Upper lobe of left lung (tissue), 6 donors: Measurements from ENCODE around the gene SSBP3. TPM values are rescaled to one million over a fixed set of nuclear protein-coding genes. Genes with fewer than 3 reads are reported as not detected.

Experiments used
- ATAC-seq, 2 donors: fragments of 200-7000 bp; cut with Tn5 transposase; one replicate each; pipeline ENCODE4 v1.9.1; 2022; ENCODE audit warnings: mild to moderate bottlenecking in 2 of 2, moderate library complexity in 2 of 2; ENCODE audit not compliant: low FRiP score in 2 of 2
- DNase-seq, 2 donors: peaks; one replicate each; pipeline ENCODE4 v3.0.0-alpha.2; 2019 to 2020
- H3K27ac ChIP-seq, 4 donors: fragments of 200-600 bp; sonication (generic); one replicate each; pipeline ENCODE4 v1.5.1; 2016 to 2019
- H3K27me3 ChIP-seq, 4 donors: fragments of 200-600 bp; sonication (generic); one replicate each; pipeline ENCODE4 v1.5.1; 2017 to 2019
- H3K36me3 ChIP-seq, 4 donors: fragments of 200-600 bp; sonication (generic); one replicate each; pipeline ENCODE4 v1.5.1; 2016 to 2019
- H3K4me1 ChIP-seq, 4 donors: fragments of 200-600 bp; sonication (generic); one replicate each; pipeline ENCODE4 v1.5.1; 2018 to 2019
- H3K4me3 ChIP-seq, 4 donors: fragments of 200-600 bp; sonication (generic); one replicate each; pipeline ENCODE4 v1.5.1; 2017 to 2019; ENCODE audit warnings: mild to moderate bottlenecking in 2 of 4, moderate library complexity in 1 of 4
- H3K9me3 ChIP-seq, 4 donors: fragments of 200-600 bp; sonication (generic); one replicate each; pipeline ENCODE4 v1.5.1; 2018 to 2019
- EP300 ChIP-seq, 4 donors: sonication (generic); formaldehyde crosslinking; IDR thresholded peaks; one replicate each; pipeline ENCODE4 v1.5.1; 2017; ENCODE audit warnings: antibody characterized with exemption in 4 of 4, control low read depth in 2 of 4
- POLR2A ChIP-seq, 4 donors: fragments of 450-650 bp; IDR thresholded peaks; one replicate each; pipeline ENCODE4 v1.5.1; 2016 to 2017; ENCODE audit warnings: antibody characterized with exemption in 4 of 4, mild to moderate bottlenecking in 2 of 4
- POLR2AphosphoS5 ChIP-seq, 2 donors: sonication (generic); formaldehyde crosslinking; IDR thresholded peaks; one replicate each; pipeline ENCODE4 v1.5.1; 2017; ENCODE audit warnings: antibody characterized with exemption in 2 of 2
- WGBS, 2 donors: methylation state at CpG; one replicate each; pipeline ENCODE4 v1.1.5; 2017 to 2018; 5-methylcytosine and 5-hydroxymethylcytosine counted together
- total RNA-seq, 6 donors: library from RNA; depleted of rRNA in 4 of 6; stranded (reverse); fragments of >200 nt in 4 of 6; gene quantifications; one replicate each; pipeline versions ENCODE4 v1.1.0 to v1.2.1, GENCODE V29; 2016 to 2021
- TF ChIP-seq, protein P1 (sequence below), 6 experiments: fragments of 450-650 bp in 4 of 6; fragments of 200-600 bp in 2 of 6; sonication (generic) in 2 of 6; IDR thresholded peaks; one replicate each; pipeline ENCODE4 v1.5.1; 2016 to 2019; ENCODE audit warnings: antibody characterized with exemption in 6 of 6
- donor health status: DM: no; HTN: no; CAD: no; lungs with moderate emphysema.
- donor health status: DM: no; HTN: yes; CAD: no; lungs with severe emphysema.

The SSBP3 gene
- total RNA-seq, 6 donors from 2014 or later, result 17.8 to 35.6 (median 26.4) TPM

DNA sequence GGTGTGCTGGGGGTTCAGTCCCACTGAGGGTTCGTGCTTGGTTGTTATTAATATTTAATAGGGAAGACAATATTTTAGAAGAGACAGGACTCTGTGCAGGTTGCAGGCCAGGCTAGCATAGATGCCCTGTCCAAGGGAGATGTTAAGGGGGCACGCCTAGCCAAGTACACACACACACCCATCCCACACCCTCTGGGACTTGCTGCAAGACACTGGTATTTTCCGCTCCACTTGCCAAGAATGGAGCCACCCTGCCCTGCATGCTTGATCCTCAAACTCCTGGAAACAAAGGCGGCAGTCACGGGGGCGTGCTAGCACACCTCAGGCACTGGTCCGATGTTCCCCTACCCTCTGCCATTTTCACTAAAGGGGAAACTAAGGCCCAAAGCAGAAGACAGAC is 107.2 kb downstream of the SSBP3 start:
- peak in 1 of 2 donors; percentile 71 for DNase-seq

DNA sequence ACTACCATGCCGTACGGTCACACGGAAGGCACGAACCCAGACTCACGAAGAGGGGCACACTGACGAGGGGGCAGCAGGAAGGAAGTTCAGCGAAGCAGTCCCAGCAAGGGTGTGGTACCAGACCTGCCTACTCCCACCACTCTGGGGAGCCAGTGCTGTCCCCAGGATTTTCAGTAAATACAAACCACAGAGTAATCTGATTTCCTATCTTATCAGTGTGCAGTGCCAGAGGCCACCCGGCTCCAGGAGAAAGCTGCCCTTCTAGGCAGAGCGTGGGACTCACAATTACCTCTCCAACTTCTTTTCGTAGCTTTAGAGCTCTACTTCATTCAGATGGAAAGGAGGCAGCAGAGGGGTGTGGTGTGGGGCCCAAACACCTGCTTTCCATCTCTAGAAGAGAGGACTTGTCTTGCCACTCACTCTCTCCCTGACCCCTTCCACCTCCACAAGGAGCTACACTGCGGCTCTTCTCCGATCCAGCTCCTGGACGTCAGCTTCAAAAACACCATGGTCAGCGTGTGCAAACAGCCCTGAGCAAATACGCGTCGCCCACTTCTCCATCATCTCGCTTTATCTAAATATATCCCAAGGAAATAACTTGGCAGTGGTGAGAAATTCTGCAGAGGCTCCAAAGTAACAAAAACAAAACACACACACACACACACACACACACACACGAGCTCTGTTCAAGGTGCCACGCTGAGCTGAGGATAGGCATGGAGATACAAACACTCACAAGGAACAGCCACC is 107.7 kb downstream of the SSBP3 start:
- Histone ChIP-seq H3K27me3 (no peaks in the 10 kb centered on the region), H3K27ac (peak overlapping the region; percentile 47 to 74 (median 60)), H3K36me3 (no peaks in the 10 kb centered on the region), H3K9me3 (no peaks in the 10 kb centered on the region), H3K4me1 (peaks cover 28 to 30% (median 29%) of the 10 kb centered on the region in 4 donors), H3K4me3 (no peak overlapping the region)
- WGBS, 2 donors, result 36 to 40% methylated on average over 20 of the region's 20 CpGs
- ATAC-seq (peak in 1 of 2 donors; percentile 55), DNase-seq (no peak)
- TF ChIP-seq EP300 (IDR thresholded peaks at IDR 0.05), result no peak
- no peak for TF ChIP-seq POLR2AphosphoS5 (IDR thresholded peaks at IDR 0.05)
- TF ChIP-seq, protein P1, sequence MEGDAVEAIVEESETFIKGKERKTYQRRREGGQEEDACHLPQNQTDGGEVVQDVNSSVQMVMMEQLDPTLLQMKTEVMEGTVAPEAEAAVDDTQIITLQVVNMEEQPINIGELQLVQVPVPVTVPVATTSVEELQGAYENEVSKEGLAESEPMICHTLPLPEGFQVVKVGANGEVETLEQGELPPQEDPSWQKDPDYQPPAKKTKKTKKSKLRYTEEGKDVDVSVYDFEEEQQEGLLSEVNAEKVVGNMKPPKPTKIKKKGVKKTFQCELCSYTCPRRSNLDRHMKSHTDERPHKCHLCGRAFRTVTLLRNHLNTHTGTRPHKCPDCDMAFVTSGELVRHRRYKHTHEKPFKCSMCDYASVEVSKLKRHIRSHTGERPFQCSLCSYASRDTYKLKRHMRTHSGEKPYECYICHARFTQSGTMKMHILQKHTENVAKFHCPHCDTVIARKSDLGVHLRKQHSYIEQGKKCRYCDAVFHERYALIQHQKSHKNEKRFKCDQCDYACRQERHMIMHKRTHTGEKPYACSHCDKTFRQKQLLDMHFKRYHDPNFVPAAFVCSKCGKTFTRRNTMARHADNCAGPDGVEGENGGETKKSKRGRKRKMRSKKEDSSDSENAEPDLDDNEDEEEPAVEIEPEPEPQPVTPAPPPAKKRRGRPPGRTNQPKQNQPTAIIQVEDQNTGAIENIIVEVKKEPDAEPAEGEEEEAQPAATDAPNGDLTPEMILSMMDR (IDR thresholded peaks at IDR 0.05), result no peak

More for the DNA sequence above, 107.2 kb downstream of the SSBP3 start:
- H3K4me3 ChIP-seq, result no peak overlapping the region
- no peaks in the 10 kb centered on the region for H3K9me3 ChIP-seq
- peak overlapping the region in 3 of 4 donors; percentile 47 to 74 (median 61) for H3K27ac ChIP-seq
- no peaks in the 10 kb centered on the region for H3K36me3 ChIP-seq
- H3K4me1 ChIP-seq, result peaks cover 28 to 30% (median 29%) of the 10 kb centered on the region in 4 donors
- whole genome bisulfite sequencing, 2 donors, result 40 to 50% methylated on average over 7 of the region's 7 CpGs
- no peaks in the 10 kb centered on the region for H3K27me3 ChIP-seq
- ATAC-seq, result peak; percentile 9 to 18
- TF ChIP-seq POLR2A (IDR thresholded peaks at IDR 0.05), result no peak
- TF ChIP-seq, protein P1 (IDR thresholded peaks at IDR 0.05), result no peak
- no peak for TF ChIP-seq EP300 (IDR thresholded peaks at IDR 0.05)
- TF ChIP-seq POLR2AphosphoS5 (IDR thresholded peaks at IDR 0.05), result peak in 1 of 2 donors; percentile 39

DNA sequence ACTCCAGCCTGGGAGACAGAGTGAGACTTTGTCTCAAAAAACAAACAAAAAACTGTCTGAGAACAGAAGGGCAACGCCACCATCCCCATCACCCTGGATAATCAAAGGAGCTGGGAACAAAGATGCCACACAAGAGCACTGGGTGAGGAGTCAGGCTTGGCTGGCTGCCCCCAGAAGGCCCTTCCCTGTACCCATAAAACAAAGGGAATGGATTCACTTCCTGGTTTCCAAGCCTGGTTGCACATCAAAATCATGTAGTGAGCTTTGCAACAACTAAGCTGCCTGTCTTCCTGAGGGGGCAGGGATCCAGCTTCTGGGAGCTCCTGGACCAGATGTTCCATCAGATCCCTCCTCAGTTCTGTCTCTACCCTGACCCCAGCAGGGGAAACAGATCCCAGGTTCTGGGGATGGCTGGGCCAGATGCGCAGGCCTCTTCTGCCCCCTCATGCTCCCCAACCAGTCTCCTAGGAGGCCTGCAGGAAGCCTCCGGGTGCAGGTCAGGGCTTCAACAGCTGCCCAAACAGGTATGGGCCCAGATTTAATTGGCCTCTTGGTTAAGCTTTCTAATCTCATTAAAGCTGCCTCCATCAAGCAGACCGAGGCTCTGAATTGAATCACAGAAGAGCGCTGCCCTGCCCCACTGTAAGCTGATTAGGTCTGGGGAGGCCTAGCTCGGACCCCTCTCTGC is 108.5 kb downstream of the SSBP3 start:
- Histone ChIP-seq H3K4me3 (no peak overlapping the region), H3K36me3 (no peaks in the 10 kb centered on the region), H3K27me3 (no peaks in the 10 kb centered on the region), H3K4me1 (peaks cover 26 to 28% (median 27%) of the 10 kb centered on the region in 4 donors), H3K27ac (peak overlapping the region; percentile 47 to 74 (median 60)), H3K9me3 (no peaks in the 10 kb centered on the region)
- DNase-seq, result no peak
- ATAC-seq, result no peak
- no peak for TF ChIP-seq EP300 (IDR thresholded peaks at IDR 0.05)
- TF ChIP-seq, protein P1 (IDR thresholded peaks at IDR 0.05), result no peak
- TF ChIP-seq POLR2A (IDR thresholded peaks at IDR 0.05), result no peak
- TF ChIP-seq POLR2AphosphoS5 (IDR thresholded peaks at IDR 0.05), result no peak
- 75 to 84% methylated on average over 4 to 6 of the region's 6 CpGs for WGBS, 2 donors

DNA sequence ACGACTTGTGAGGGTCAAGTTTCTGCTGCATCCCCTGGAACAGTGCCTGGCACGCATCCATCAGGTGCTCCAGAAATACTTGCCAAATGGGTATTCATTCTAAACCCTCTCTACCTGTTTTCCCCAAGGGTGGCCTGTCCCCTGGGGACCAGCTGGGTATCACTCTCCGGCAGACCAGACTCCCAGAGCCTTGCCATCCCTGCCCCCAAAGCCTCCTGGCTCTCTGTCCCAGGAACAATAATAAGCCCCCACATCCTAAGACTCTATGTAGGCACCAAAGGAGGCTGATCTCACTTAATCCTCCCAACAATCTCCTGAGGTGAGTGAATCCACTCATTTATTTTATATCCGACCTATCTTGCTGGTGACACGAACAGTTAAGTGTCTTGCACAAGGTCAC is 109.5 kb downstream of the SSBP3 start:
- WGBS, 2 donors, result 84 to 88% methylated on average over 5 of the region's 5 CpGs
- no peak overlapping the region for H3K4me3 ChIP-seq
- no peaks in the 10 kb centered on the region for H3K27me3 ChIP-seq
- peaks cover 23 to 31% (median 27%) of the 10 kb centered on the region in 4 donors for H3K4me1 ChIP-seq
- DNase-seq (no peak), ATAC-seq (no peak)
- TF ChIP-seq POLR2AphosphoS5 (IDR thresholded peaks at IDR 0.05) (no peak), EP300 (IDR thresholded peaks at IDR 0.05) (no peak), POLR2A (IDR thresholded peaks at IDR 0.05) (no peak)
- TF ChIP-seq, protein P1 (IDR thresholded peaks at IDR 0.05), result no peak
- H3K36me3 ChIP-seq, result no peaks in the 10 kb centered on the region
- H3K9me3 ChIP-seq, result no peaks in the 10 kb centered on the region
- H3K27ac ChIP-seq, result peak overlapping the region in 2 of 4 donors; percentile 61 to 74
